ENCODE data around the gene SGPP2. TPM values are rescaled to one million over a fixed set of nuclear protein-coding genes. Genes with fewer than 3 reads are reported as not detected.

SGPP2 gene
- total RNA-seq, 1 experiment from 2014 or later, result 56.9 TPM

GRCh38 chr2:222494104-222494739 is 69.9 kb downstream of the SGPP2 start:
- Mint-ChIP-seq H3K4me1 (ENCODE audit: low read depth, unreplicated experiment) (peaks cover 18% of the 10 kb centered on the region), H3K36me3 (ENCODE audit: insufficient read depth, unreplicated experiment) (peaks cover 14% of the 10 kb centered on the region), H3K9me3 (ENCODE audit: low read depth, unreplicated experiment) (peaks cover 13% of the 10 kb centered on the region), H3K27me3 (ENCODE audit: unreplicated experiment) (no peaks in the 10 kb centered on the region), H3K27ac (ENCODE audit: unreplicated experiment) (no peak overlapping the region), H3K4me3 (ENCODE audit: low read depth, unreplicated experiment) (no peak overlapping the region)
- DNase-seq, result no peak
- CTCF ChIA-PET, result interaction anchor here (0.6 kb wide), 1 partner anchor 254 kb away, joined by 3 read pairs; no protein-coding TSS in a partner anchor
- no peak for TF ChIP-seq CTCF (IDR thresholded peaks at IDR 0.05; ENCODE audit: unreplicated experiment)
- no TSS peak for BruUV-seq (replicated peaks)
- intact Hi-C loops (cut with micrococcal nuclease; ENCODE audit: unreplicated experiment), result no loop called here

- CTCF ChIA-PET, result no interaction called here
- Mint-ChIP-seq H3K9me3 (ENCODE audit: low read depth, unreplicated experiment) (peaks cover 13% of the 10 kb centered on the region), H3K4me3 (ENCODE audit: low read depth, unreplicated experiment) (no peak overlapping the region), H3K36me3 (ENCODE audit: insufficient read depth, unreplicated experiment) (peaks cover 14% of the 10 kb centered on the region), H3K27me3 (ENCODE audit: unreplicated experiment) (no peaks in the 10 kb centered on the region), H3K27ac (ENCODE audit: unreplicated experiment) (no peak overlapping the region), H3K4me1 (ENCODE audit: low read depth, unreplicated experiment) (peaks cover 18% of the 10 kb centered on the region)
- no peak for TF ChIP-seq CTCF (IDR thresholded peaks at IDR 0.05; ENCODE audit: unreplicated experiment)
- intact Hi-C loops (cut with micrococcal nuclease; ENCODE audit: unreplicated experiment), result no loop called here
- no peak for DNase-seq
- BruUV-seq (replicated peaks), result no TSS peak
Measured at GRCh38 chr2:222495388-222495787, 71.0 kb downstream of the SGPP2 start.

GRCh38 chr2:222499226-222499625 is 74.9 kb downstream of the SGPP2 start:
- no peaks in the 10 kb centered on the region for H3K27me3 Mint-ChIP-seq (ENCODE audit: unreplicated experiment)
- TF ChIP-seq CTCF (IDR thresholded peaks at IDR 0.05; ENCODE audit: unreplicated experiment), result no peak
- H3K4me3 Mint-ChIP-seq (ENCODE audit: low read depth, unreplicated experiment), result no peak overlapping the region
- DNase-seq, result no peak
- no peaks in the 10 kb centered on the region for H3K9me3 Mint-ChIP-seq (ENCODE audit: low read depth, unreplicated experiment)
- CTCF ChIA-PET, result no interaction called here
- intact Hi-C loops (cut with micrococcal nuclease; ENCODE audit: unreplicated experiment), result no loop called here
- no TSS peak for BruUV-seq (replicated peaks)
- no peak overlapping the region for H3K27ac Mint-ChIP-seq (ENCODE audit: unreplicated experiment)
- peaks cover 3% of the 10 kb centered on the region for H3K36me3 Mint-ChIP-seq (ENCODE audit: insufficient read depth, unreplicated experiment)
- peaks cover 8% of the 10 kb centered on the region for H3K4me1 Mint-ChIP-seq (ENCODE audit: low read depth, unreplicated experiment)

- TF ChIP-seq CTCF (IDR thresholded peaks at IDR 0.05; ENCODE audit: unreplicated experiment), result no peak
- Mint-ChIP-seq H3K27me3 (ENCODE audit: unreplicated experiment) (no peaks in the 10 kb centered on the region), H3K4me1 (ENCODE audit: low read depth, unreplicated experiment) (no peaks in the 10 kb centered on the region), H3K9me3 (ENCODE audit: low read depth, unreplicated experiment) (no peaks in the 10 kb centered on the region), H3K27ac (ENCODE audit: unreplicated experiment) (no peak overlapping the region), H3K36me3 (ENCODE audit: insufficient read depth, unreplicated experiment) (no peaks in the 10 kb centered on the region), H3K4me3 (ENCODE audit: low read depth, unreplicated experiment) (no peak overlapping the region)
- no peak for DNase-seq
- intact Hi-C loops (cut with micrococcal nuclease; ENCODE audit: unreplicated experiment), result no loop called here
- CTCF ChIA-PET, result no interaction called here
- BruUV-seq (replicated peaks), result no TSS peak
Measured at GRCh38 chr2:222504191-222504590, 79.8 kb downstream of the SGPP2 start.

Measured in Calu3 (cell line).